22Rv1 (cell line): ENCODE data around the gene PRR36.

ENCODE experiments used
- ZFX ChIP-seq: fragments of 450-650 bp; IDR thresholded peaks from 2 replicates; pipeline ENCODE4 v1.6.1; 2017; ENCODE audit warnings: antibody characterized with exemption, borderline replicate concordance
- TF ChIP-seq, protein P1 (sequence below): fragments of 450-650 bp; IDR thresholded peaks from 2 replicates; pipeline ENCODE4 v1.5.1; 2017; ENCODE audit warnings: mild to moderate bottlenecking

DNA sequence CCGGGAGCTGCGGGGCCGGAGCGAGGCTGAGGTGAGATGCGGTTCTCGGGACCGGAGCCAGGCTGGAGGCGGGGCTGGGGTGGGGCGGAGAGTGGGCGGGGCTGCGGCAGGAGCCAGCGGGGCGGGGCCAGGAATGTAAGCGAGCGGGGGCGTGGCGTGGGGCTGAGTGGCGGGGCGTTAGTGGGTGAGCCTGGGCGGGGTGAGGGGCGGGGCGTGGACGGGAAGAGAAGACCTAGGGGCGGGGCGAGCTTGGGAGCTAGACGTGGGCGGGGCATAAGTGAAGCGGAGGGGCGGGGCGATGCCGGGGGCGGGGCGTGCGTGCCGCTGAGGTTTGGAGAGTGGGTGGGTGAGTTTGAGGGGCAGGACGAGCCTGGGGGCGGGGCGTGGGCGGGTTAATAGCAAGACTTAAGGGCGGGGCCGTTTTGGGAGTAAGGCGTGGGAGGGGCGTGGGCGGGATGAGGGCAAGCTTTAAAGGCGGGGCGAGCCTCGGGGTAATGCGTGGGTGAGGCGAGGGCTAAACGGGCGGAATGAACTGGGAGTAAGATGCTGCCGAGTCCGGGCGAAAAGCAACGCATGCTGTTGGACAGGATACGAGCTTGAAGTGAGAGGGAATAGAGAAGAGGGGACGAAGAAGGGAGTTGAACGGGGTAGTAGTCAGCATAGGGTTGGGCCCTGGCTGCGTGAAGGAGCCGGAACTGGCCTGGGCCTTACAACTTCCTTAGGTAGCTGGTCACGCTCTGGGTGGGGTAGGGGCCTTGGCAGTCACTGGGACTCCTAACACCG, 46.5 kb upstream of the PRR36 start:
- TF ChIP-seq, protein P1, sequence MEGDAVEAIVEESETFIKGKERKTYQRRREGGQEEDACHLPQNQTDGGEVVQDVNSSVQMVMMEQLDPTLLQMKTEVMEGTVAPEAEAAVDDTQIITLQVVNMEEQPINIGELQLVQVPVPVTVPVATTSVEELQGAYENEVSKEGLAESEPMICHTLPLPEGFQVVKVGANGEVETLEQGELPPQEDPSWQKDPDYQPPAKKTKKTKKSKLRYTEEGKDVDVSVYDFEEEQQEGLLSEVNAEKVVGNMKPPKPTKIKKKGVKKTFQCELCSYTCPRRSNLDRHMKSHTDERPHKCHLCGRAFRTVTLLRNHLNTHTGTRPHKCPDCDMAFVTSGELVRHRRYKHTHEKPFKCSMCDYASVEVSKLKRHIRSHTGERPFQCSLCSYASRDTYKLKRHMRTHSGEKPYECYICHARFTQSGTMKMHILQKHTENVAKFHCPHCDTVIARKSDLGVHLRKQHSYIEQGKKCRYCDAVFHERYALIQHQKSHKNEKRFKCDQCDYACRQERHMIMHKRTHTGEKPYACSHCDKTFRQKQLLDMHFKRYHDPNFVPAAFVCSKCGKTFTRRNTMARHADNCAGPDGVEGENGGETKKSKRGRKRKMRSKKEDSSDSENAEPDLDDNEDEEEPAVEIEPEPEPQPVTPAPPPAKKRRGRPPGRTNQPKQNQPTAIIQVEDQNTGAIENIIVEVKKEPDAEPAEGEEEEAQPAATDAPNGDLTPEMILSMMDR: no peak
- TF ChIP-seq ZFX: no peak
